Astrocyte of the hippocampus (primary cell): ENCODE results near the gene NBEAL2.

ENCODE experiments used
- DNase-seq: peaks from one replicate; pipeline ENCODE4 v3.0.0; 2011; ENCODE audit warnings: low read depth, low spot score

Gene NBEAL2

DNA sequence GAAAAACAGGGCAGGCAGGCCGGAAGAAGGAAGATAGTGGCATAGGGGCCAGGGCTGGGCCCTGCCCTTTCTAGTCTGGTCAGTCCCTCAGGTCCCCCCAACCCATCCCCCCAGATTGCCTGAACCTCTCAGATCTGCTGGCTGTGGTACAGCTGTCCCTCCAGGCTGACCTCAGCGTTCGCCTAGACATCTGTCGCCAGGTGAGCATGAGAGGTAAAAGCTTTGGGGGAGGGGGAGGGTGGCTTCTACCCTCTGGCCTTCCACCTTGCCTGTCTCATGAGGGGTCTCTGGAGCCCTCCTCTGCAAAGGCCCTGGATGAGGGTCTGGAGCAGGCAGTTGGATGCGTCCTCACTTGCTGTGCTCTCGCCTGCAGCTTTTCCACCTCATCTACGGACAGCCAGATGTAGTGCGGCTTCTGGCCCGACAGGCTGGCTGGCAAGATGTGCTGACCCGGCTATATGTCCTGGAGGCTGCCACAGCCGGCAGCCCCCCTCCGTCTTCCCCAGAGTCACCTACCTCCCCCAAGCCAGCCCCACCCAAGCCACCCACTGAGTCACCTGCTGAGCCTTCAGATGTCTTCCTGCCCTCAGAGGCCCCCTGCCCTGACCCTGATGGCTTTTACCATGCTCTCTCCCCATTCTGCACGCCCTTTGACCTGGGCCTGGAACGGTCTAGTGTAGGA, 20.2 kb downstream of the NBEAL2 start:
- DNase-seq: no peak

DNA sequence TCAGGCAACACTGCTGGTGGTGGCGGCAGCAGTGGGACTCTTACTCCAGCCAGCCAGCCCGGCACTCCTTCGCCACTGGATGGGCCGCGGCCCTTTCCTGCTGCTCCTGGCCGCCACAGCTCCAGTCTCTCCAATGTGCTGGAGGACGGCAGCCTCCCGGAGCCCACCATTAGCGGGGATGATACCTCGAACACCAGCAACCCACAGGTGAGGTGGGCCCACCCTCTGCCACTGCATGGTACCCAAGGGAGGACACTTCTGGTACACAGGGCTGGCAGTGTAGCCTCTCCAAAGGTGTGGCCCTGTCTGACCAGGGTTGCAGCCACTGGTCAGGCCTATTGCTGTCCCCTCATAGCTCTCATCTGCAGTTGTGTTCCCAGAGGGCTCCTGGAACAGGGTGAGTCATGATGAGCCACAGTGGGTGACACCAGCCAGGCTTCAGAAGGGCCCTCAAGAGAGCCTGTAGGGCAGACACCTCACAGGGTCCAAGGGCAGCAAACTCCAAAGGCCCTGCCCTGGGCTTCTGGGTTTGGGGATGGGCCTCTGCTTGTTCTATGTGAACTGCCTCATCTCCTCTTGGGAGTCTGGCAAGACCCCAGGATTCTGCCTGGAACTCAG, 20.8 kb downstream of the NBEAL2 start:
- no peak for DNase-seq

DNA sequence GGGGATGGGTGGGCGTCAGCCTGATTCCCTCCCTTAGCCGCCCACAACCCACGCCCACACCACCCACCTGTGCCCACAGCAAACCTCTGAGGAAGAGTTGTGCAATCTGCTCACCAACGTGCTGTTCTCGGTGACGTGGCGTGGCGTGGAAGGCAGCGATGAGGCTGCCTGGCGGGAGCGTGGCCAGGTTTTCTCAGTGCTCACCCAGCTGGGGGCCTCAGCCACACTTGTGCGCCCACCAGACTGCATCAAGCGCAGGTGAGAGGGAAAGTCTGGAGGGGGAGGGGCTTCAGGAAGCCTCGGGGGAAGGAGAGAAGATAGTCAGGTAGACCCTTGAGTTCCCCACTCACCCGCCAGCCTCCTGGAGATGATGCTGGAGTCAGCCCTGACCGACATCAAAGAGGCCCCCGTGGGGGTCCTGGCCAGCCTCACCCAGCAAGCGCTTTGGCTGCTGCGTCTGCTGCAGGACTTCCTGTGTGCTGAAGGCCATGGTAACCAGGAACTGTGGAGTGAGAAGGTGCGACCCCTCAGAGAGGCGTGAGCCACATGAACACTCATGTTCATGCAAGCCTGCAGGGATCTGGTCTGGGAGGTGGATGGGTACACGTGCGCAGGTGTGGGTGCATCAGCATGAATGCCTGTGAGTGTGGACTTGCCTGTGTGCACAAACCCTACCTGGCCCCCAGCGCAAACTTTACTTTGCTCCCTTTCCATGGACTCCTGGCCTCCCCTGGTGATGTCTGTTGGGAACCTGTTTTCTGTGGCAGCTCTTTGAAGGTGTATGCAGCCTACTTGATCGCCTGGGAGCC, 21.7 kb downstream of the NBEAL2 start:
- DNase-seq: no peak

DNA sequence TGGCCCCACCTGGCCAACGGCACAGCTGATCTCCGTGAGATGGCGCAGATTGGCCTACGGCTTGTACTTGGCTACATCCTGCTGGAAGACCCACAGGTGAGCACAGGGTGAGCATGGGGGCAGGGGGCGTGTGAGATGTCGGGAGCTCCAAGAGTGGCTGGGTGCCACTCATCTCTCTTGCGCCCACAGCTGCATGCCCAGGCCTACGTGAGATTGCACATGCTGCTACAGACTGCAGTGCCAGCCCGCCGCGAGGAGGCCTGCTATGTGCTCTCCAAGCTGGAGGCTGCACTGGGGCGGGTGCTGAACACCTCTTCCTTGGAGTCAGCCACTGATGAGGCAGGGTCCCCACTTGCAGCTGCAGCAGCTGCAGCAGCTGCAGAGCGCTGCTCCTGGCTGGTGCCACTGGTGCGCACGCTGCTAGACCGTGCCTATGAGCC, 22.3 kb downstream of the NBEAL2 start:
- DNase-seq: no peak

DNA sequence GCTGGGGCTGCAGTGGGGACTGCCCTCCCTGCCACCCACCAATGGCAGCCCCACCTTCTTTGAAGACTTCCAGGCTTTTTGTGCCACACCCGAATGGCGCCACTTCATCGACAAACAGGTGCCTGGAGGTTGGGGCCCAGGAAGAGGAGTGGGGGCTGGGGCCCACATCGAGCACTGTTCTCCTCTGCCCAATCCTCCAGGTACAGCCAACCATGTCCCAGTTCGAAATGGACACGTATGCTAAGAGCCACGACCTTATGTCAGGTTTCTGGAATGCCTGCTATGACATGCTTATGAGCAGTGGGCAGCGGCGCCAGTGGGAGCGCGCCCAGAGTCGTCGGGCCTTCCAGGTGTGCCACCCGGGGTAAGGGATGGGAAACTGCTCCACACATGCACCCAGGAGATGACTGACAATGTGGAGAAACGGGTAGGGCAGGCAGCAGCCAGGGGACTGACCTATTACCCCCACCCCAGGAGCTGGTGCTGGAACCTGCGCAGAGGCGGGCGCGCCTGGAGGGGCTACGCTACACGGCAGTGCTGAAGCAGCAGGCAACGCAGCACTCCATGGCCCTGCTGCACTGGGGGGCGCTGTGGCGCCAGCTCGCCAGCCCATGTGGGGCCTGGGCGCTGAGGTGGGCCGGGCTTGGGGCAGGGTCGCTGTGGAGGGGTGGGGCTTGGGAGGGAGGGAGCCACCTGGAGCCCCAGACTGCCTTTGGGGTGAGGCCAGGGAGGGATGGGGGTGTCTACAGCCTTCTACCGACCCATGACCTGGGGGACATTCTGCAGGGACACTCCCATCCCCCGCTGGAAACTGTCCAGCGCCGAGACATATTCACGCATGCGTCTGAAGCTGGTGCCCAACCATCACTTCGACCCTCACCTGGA, 22.9 kb downstream of the NBEAL2 start:
- DNase-seq: no peak

DNA sequence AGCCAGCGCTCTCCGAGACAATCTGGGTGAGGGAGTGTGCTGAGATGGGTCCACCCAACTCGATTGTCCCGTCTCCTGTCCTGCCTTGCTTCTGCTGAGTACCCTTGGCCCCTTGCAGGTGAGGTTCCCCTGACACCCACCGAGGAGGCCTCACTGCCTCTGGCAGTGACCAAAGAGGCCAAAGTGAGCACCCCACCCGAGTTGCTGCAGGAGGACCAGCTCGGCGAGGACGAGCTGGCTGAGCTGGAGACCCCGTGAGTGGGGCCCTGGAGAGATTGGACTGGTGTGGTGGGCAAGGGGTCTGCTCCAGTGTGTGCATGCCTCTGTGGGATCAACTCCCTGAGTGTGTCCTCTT, 23.6 kb downstream of the NBEAL2 start:
- DNase-seq: no peak

DNA sequence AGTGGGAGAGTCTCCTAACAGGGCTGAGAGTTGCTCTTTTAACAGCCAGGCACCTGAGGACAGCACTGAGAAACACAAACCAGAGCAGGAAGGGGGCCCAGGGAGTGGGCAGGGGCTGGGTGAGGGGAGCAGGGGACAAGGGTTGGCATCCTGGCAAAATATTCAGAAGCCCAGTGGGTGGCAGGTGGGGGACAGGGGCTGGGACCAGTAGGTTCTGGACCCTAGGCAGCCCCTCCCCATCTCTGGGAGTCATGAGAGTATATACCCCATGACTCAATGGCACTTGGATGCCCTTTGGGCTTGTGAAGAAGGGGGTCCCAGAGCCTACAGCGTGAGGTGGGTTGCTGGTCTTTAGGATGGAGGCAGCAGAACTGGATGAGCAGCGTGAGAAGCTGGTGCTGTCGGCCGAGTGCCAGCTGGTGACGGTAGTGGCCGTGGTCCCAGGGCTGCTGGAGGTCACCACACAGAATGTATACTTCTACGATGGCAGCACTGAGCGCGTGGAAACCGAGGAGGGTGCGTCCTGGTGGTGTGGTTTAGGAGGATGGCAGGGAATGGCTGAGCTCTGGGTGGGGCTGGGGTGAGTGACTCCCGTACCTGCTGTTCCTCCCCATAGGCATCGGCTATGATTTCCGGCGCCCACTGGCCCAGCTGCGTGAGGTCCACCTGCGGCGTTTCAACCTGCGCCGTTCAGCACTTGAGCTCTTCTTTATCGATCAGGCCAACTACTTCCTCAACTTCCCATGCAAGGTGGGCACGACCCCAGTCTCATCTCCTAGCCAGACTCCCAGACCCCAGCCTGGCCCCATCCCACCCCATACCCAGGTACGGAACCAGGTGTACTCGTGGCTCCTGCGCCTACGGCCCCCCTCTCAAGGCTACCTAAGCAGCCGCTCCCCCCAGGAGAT, 24.2 kb downstream of the NBEAL2 start:
- no peak for DNase-seq

DNA sequence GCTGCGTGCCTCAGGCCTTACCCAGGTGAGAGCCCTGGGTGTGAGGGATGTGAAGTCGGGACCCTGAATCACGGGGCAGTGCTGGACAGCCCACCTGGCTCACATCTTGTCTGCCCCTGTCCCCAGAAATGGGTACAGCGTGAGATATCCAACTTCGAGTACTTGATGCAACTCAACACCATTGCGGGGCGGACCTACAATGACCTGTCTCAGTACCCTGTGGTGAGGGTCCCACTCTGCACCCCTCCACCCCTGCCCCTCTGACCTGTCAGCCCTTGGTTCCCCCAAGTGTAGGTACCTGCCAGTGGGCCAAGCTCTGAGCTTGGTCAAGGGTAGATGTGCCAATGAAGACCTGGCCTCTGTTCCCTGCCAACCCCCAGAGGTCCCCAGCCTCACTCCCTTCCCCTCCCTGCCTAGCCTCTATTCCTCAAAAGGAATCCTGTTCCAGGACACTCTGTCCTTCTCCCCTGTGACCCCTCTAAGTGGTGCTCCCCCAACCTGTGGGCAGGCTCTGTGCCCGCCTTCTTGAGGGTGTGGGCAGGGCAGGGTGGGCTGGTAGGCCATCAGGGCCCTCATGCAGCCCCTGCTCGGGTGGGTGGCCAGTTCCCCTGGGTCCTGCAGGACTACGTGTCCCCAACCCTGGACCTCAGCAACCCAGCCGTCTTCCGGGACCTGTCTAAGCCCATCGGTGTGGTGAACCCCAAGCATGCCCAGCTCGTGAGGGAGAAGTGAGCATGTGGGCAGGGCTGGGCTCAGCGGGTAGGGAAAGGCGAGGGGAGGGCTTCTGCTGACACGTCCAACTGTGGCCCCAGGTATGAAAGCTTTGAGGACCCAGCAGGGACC, 25.1 kb downstream of the NBEAL2 start:
- DNase-seq: no peak

DNA sequence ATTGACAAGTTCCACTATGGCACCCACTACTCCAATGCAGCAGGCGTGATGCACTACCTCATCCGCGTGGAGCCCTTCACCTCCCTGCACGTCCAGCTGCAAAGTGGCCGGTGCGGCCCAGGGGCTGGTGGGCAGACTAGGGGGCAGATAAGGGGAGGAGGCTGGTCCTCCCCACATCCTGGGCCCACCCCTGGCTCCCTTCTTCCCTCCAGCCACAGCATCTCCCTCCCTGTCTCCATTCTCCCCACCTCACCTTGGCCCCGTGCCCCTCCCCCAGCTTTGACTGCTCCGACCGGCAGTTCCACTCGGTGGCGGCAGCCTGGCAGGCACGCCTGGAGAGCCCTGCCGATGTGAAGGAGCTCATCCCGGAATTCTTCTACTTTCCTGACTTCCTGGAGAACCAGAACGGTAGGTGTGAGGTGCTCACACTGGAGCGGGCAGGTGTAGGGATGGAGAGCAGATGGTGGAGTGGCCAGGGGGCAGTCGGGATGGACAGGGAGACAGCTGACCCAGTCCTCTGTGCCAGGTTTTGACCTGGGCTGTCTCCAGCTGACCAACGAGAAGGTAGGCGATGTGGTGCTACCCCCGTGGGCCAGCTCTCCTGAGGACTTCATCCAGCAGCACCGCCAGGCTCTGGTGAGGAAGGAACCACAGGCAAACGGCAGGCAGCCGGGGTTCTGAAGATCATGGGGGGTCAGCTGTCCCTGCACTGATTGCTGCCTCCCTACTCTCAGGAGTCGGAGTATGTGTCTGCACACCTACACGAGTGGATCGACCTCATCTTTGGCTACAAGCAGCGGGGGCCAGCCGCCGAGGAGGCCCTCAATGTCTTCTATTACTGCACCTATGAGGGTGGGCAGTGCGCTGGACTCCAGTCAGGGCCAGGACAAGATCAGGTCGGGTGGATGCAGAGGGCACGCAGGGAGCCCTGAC, 26.0 kb downstream of the NBEAL2 start:
- no peak for DNase-seq

DNA sequence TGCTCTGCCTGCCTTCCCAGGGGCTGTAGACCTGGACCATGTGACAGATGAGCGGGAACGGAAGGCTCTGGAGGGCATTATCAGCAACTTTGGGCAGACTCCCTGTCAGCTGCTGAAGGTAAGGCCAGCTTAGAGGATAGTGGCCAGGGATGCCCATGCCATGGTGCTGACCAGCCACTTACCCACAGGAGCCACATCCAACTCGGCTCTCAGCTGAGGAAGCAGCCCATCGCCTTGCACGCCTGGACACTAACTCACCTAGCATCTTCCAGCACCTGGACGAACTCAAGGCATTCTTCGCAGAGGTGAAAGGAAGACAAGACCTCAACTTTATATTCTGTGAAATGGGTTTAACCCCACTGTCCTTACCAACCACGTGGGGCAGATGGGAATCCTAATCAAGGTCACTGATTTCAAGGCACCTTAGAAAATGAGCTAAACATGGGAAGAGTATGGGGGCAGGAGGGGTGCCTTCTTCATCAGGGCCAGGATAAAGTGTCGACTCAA, 26.7 kb downstream of the NBEAL2 start:
- no peak for DNase-seq

DNA sequence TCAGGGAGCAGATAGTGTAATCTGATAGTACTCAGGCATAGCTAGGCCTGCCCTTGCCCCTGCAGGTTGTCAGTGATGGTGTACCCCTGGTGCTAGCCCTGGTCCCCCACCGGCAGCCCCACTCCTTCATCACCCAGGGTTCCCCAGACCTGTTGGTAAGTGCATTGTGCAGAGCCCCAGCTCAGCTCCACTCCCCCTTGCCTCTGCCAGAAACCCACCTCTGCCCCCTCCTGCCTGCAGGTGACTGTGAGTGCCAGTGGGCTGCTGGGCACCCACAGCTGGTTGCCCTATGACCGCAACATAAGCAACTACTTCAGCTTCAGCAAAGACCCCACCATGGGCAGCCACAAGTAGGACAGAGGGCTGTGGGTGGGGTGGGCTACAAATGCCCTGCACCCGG, 27.5 kb downstream of the NBEAL2 start:
- no peak for DNase-seq

DNA sequence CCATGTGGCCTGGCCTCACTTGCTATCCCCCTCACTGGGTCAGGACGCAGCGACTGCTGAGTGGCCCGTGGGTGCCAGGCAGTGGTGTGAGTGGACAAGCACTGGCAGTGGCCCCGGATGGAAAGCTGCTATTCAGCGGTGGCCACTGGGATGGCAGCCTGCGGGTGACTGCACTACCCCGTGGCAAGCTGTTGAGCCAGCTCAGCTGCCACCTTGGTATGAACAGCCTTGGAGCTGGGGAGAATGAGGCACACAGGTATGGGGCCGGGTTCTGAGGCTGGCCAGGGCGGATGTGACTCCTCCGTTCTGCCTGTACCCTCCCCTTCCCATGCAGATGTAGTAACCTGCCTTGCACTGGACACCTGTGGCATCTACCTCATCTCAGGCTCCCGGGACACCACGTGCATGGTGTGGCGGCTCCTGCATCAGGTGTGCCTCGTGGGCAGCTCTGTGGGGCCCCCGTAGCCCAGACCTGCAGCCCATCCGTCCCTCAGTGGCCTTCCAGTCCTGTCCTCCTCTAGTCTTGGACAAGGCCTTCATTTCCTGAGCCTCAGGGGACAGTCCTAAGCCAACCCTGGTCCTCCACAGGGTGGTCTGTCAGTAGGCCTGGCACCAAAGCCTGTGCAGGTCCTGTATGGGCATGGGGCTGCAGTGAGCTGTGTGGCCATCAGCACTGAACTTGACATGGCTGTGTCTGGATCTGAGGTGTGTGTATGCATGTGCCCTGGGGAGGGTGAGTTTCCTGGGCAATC, 28.2 kb downstream of the NBEAL2 start:
- no peak for DNase-seq

DNA sequence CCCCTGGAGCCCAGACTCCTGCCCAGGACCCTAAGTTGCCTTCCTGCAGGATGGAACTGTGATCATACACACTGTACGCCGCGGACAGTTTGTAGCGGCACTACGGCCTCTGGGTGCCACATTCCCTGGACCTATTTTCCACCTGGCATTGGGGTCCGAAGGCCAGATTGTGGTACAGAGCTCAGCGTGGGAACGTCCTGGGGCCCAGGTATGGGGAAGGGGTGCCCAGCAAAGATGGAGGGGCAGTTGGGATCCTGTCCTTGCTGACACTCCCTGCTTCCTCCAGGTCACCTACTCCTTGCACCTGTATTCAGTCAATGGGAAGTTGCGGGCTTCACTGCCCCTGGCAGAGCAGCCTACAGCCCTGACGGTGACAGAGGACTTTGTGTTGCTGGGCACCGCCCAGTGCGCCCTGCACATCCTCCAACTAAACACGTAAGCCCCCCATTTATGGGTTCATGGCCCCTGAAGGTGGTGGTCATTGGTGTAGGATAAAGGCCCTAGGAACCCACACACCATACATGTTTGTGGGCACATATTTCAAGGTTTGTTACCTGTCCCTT, 28.8 kb downstream of the NBEAL2 start:
- DNase-seq: no peak

DNA sequence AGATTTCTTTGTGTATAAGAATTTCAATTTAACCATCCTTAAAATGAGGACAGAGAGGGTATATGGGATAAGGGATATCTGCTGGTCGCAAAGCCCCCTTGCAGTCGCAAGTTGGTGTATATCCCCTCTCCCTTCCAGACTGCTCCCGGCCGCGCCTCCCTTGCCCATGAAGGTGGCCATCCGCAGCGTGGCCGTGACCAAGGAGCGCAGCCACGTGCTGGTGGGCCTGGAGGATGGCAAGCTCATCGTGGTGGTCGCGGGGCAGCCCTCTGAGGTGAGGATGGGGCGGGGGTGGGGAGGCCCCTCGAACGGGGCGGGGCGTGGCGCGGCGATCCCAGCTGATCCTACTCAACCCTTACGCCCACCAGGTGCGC, 29.4 kb downstream of the NBEAL2 start:
- no peak for DNase-seq

DNA sequence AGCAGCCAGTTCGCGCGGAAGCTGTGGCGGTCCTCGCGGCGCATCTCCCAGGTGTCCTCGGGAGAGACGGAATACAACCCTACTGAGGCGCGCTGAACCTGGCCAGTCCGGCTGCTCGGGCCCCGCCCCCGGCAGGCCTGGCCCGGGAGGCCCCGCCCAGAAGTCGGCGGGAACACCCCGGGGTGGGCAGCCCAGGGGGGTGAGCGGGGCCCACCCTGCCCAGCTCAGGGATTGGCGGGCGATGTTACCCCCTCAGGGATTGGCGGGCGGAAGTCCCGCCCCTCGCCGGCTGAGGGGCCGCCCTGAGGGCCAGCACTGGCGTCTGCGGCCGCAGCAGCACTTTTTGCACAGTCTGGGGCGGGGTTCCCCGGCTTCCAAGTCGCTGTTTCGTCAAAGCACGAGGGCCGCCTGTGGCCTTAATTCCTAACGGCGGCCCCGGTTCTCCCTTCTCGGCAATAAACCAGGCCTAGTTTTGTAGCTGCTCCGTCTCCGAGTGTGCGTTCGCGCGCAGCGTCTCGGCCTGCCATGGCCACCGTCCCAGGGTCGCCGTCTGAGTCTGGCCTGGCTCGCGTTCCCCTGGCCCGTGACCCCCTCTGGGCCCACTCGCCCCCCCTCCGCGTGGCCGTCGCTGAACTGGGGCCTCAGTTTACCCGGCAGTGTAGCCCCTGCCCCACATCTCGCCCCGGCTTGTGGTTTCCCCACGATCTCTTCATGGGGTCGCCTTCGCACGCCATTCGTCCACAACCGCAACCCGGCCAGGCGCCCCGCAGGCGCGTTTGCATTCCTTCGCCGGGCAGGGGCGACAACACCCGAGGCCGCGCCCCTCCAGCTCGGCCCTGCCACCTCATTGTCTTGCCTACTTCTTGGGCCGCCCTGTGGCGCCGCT, 30.0 kb downstream of the NBEAL2 start:
- peak; percentile 97 for DNase-seq

DNA sequence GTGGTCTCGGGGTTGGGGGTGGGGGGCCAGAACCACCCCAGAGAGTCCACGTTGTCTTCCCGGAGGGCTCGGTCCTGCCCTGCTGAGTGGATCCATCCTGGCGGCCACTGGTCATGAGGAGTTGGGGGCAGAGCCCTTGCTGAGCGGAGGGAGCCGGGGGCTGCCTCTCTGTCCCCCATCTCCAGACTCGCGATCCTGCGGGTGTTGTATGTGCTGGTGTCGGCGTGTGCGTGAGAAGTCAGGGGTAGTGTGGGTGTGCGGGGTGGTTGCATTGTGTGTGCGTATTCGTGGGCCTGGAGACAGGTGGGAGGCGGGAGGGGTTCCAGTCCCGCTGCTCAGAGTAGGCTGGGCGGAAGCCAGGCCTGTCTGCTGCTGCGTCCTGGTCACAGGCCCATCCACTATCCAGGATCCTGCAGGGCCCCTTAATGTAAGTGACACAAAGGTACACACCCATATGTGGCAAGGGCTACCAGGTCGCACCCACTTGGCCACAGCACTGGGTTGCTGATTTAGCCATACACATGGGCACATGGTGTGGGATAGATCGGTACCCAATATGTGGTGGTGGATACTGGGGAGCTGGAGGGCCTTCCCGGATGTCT, 30.7 kb downstream of the NBEAL2 start:
- DNase-seq: no peak
